Measurements from ENCODE around the gene IBA57.

Gene IBA57

DNA sequence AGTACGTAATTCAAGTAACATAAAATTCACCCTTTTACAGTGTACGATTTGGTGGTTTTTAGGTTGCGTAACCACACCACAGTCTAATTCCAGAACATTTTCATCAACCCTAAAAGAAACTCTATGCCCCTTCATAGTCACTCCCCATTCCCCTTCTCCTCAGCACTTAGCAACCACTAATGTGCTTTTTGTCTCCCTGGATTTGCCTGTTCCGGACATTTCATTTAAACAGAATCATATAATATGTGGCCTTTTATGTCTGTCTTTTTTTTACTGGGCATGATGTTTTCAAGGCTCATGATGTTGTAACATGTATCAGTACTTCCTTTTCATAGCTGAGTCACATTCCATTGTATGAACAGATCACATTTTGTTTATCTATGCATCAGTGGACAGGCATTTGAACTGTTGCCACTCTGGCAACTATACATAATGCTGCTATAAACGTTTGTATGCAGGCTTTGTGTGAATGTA is 63.0 kb downstream of the IBA57 start:
- no peak for DNase-seq

DNA sequence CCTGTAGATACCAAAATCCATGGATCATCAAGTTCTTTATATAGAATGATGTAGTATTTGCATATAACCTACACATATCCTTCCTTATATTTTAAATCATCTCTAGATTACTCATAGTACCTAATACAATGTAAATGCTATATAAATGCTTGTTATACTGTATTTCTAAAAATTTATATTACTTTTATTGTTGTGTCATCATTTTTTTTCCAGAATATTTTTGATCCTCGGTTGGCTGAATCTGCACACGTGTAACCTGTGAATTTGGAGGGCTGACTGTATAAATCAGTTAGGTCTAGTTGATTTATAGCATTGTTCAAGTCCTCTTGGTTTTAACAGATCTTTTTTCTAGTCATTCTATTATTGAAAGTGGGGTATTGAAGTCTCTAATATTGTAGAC is 65.6 kb downstream of the IBA57 start:
- no peak for DNase-seq
